LNCAP (cell line): Measurements from ENCODE around the gene KCNJ9.

Experiments used
- CTCF ChIP-seq: fragments of 450-650 bp; IDR thresholded peaks from 2 replicates; pipeline ENCODE4 v1.5.1; 2017; ENCODE audit warnings: mild to moderate bottlenecking

KCNJ9 gene

DNA sequence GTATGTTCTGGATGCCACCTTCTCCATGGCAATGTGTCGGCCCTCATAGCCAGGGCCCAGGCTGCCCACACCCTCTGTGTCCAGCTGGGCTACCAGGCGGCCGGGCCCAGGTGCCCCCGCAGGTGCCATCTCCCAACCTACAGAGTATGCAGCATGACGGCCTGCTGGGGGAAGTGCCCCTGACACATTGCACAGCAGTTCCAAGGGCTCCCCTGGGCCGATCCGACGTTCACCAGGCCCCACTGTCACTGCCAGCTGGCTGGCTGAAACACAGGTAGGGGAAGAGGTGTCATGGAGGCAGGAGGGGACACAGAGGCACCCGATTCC, 11.7 kb downstream of the KCNJ9 start:
- no peak for TF ChIP-seq CTCF

GRCh38 chr1:160093624-160094290, 12.4 kb downstream of the KCNJ9 start:
- TF ChIP-seq CTCF: no peak

DNA sequence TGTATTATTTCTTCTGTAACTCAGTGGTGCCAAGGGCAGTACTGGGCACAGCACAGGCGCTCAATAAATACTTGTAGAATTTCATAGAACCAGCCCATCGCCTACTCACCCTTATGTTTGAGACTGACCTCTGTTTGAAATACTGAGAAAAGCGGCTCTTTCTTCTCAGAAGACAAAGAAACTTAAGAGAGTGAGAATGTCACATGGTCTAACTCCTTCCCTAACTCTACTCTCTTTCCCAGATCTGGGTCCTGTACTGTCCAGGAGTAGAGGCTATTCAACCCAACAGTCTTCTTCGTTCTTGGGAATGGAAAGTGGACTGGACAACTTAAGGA, 12.9 kb downstream of the KCNJ9 start:
- no peak for TF ChIP-seq CTCF

DNA sequence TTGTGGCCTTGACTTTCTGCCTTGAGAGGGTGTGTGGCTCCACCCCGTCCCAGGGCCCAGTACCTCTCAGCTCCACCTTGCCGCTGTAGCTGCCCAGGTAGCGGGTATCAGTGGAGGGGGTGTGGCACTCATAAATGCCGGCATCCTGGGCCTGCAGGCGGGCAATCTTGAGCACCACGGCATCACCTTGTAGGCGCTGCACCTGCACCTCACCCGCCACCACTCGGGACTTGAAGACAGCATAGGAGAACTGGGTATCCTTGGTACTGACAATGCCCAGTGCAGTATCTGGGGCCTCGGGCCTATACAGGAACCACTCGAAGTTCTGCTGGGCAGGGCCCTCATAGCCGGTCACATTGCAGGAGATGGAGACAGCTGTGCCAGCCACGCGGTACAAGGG, 13.5 kb downstream of the KCNJ9 start:
- TF ChIP-seq CTCF: no peak

DNA sequence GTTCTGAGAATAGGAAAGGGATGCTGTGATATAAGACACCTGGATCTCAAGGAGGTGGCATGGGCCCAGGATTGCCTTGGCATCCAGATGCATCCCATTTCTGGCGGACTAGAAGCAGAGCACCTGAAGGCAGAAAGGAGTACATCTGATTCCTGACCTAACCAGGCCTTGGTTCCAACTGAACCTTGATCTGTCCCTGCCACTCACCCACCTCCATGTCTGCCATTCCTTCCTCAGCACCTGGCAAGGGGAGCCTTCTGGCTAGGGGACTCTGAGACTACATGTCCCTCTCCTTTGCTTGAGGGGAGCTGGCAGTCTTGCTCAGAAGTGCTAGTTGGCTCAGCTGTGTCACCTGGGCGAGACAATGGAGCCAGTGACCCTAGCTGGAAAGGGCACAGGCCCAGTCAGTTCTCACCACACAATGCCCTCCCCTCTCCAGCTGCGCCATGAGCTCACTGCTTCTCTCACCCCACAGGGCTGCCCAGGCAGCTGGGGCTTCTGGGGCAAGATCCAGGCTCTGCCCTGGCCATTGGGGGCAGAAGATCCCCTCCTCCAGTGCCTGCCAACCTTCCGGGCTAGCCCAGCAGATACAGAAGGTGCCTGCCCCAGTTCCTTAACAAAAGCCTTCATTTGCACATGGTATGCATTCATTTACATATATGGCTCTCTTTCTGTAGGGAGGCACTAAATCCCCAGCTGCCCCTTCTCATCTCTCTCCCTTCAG, 14.2 kb downstream of the KCNJ9 start:
- TF ChIP-seq CTCF: no peak

DNA sequence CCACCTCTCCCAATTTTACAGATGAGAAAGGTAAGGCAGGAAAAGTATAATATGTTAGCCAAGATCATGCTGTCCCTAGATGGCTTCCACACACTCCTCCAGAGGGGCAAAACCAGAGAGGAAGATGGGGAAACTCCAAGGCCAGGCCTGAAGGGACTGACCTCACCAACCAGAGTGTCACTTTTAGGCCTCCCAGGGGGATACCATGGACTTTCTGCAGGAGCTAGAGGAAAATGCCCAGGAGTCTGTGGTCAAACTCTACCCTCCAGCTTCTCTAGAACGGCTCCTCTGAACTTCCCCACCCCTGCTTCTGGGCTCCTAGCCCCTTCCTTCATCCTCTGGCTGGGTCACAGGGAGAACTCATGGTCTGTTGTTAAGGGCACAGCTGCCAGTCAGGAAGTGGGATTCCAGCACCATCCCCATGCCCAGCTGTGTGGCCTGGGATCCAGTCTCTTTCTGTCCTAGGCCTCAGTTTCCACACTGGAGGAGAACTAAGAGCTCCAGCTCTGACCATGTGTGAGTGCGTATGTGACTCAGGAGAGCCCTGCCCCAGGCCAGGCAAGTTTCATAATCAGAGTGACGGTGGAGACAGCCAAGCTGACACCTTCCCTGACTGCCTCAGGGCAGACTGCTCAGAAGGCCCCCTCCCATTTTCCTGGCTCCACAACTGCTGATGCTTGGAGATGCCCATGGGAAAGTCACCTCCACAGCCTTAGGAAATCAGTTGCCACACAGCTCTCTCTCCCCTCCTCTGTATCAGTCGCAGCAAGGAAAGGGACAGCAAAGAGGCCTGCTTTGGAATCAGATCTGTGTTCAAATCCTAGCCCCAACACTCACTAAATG, 15.2 kb downstream of the KCNJ9 start:
- no peak for TF ChIP-seq CTCF

DNA sequence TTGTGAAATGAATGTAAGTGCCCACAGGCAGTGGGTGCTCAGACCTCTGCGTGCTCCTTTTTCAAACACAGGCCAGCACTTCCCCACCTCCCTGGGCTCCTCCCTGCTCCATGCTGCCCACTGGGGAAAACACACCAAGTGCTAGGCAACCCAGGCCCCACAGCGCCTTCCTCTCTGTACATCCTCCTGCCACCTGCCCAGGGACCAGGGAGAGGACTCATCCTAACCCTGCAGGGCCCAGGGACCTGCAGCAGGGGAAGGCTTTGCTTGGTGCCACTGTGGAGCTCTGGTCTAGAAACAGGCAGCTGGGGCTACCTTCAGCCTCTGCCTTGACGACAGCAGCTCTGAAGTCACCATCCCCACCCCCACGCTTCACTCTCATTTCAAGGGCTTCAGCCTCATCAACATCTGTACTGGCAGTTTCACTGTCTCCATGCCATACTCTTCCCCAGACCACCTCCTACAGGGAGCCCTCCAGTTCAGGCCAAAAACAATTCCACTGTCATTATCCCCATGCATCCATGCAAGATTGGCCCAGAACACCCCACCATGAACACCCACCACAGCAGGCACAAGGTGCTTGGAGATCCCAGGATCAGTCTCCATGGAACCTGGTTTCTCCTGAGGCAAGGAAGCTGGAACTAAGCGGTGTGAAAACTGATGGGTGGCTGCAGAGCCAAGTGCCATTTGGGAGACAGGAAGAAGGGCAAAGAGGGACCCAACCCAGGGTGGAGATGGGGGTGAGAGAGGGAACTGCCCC, 16.0 kb downstream of the KCNJ9 start:
- TF ChIP-seq CTCF: no peak
